SU-DHL-6 (cell line): ENCODE results near the gene HTR5A.

Source experiments
- CTCF ChIP-seq: fragments of 200-600 bp; sonication (generic); IDR thresholded peaks from one replicate; pipeline ENCODE4 v1.5.1; 2017; ENCODE audit warnings: antibody characterized with exemption, mild to moderate bottlenecking, low read length, moderate library complexity; ENCODE audit not compliant: insufficient read depth, poor library complexity, severe bottlenecking
- EZH2phosphoT487 ChIP-seq: fragments of 200-600 bp; sonication (generic), shearing (Covaris generic); conservative IDR thresholded peaks from 2 replicates; pipeline ENCODE4 v1.6.1; 2018; ENCODE audit warnings: mild to moderate bottlenecking, antibody characterized with exemption, low read length, moderate library complexity, mixed read lengths

- TF ChIP-seq CTCF (no peak), EZH2phosphoT487 (no peak)
Measured at GRCh38 chr7:155103839-155104238, 33.7 kb downstream of the HTR5A start.
